IPS DF 4.7 (cell line): ENCODE results near the gene GALNT9.
"Not testable (repeated sequence)": the region's sequence is repeated elsewhere in the genome, so short reads cannot be mapped to it uniquely, and the experiment has no call there.

ENCODE experiments used
- DNase-seq: peaks from one replicate; pipeline ENCODE4 v3.0.0-alpha.2; 2013; ENCODE audit warnings: low spot score; ENCODE audit errors: extremely low read depth

The GALNT9 gene

GRCh38 chr12:132329036-132329719, at the start of gene GALNT9:
TSS of gene GALNT9 (minus strand) at chr12:132329589. CDS start at chr12:132329203, 386 bp downstream.
- no peak for DNase-seq

- DNase-seq, result not testable (repeated sequence)
Observed at GRCh38 chr12:132379057-132379456, 49.7 kb upstream of the GALNT9 start.

DNA sequence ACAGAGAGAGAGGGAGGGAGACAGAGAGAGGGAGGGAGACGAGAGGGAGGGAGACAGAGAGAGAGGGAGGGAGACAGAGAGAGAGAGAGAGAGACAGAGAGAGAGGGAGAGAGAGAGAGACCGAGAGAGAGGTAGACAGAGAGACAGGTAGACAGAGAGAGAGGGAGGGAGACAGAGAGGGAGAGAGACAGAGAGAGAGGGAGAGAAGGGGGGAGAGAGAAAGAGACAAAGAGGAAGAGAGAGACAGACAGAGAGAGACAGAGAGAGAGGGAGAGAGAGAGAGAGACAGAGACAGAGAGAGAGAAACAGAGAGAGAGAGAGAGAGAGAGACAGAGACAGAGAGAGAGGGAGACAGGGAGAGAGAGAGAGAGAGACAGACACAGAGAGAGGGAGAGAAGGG, 47.8 kb upstream of the GALNT9 start:
- DNase-seq, result no peak

- no peak for DNase-seq
Observed at GRCh38 chr12:132376464-132376830, 47.1 kb upstream of the GALNT9 start.

DNA sequence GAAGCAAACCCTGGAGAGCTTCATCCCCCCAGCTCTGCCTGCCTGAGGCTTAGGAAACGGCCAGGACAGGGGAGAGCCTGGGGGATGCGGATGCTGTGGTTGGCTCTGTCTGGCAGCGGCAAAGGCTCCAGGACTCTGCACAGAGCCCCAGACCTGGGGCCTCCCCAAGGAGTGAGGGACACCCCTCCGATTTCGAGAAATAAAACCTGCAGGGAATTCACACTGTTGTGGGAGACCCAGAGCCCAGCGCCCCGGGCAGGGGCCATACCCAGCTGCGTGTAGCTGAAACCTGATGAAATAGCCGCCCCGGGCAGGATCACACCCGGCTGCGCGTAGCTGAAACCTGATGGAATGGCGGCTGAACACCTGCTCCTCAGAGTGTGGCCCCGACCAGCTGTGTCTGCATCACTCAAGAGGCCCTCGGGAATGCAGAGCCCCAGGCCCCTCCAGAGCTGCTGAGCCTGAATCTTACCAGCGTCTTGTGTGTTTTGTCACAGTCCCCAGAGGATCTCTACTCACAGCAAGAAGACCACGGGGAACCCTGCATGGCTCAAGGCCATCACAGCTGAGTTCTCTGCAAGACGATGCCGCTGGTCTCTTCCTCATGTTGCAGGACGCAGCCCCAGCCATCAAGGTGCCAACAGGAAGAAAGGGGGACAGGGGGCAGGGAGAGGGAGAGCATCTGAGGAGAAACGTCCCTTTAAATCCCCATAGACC, 46.5 kb upstream of the GALNT9 start:
- no peak for DNase-seq

DNA sequence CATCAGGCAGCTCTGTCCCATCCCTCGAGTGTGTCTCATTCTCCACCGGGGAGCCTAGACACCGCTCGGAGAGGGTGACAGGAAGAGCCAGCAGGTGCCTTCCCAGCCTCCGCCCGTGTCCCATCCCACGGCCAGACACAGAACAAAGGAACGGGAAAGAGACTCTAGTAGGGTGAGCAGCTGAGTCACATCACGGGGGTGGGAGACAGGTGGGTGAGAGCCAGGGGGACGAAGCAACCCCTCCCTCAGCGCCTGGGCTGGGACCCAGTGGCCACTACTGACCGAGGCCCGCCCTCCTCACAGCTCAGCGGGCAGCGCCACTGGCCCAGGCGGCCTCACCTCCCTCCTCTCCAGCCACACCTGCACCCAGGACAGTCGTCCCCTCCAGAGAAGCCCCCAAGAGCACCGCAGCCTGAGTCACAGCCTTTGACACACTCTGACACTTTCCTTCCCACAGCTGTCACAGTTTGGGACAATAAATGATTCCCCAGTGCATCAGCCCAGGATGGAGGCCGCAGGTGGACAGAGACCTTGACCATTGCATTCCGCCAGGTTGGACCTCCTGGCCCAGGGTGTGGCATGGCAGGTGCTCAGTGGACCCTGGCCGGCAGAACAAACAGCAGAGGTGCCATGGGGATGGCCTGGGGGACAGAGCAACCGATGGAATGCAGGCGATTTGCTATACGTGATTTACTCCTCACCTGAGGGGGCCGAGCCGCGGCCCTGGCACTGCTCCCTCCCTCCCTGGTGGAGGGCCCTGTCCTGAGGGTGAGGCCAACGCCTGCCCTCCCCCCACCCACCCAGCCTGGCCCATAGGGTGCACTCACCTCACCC, 45.4 kb upstream of the GALNT9 start:
- no peak for DNase-seq

GRCh38 chr12:132373901-132374611, 44.7 kb upstream of the GALNT9 start:
- DNase-seq, result no peak

DNA sequence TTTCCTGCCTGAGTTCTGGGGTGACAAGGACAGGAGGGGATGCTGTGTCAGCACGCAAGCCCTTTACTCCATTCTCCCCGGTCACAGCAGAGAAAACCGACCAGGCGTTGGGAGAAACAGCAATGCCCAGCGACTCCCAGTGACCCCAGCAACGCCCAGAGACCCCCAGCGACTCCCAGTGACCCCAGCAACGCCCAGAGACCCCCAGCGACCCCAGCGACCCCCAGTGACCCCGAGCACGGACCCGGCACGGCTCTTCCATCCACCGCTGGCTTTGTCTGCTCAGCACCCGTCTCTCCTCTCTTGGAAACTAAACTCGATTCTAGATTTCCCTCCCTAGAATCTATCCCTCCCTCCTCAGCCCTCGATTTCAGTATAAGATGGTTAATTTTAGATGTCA, 38.5 kb upstream of the GALNT9 start:
- DNase-seq, result no peak

DNA sequence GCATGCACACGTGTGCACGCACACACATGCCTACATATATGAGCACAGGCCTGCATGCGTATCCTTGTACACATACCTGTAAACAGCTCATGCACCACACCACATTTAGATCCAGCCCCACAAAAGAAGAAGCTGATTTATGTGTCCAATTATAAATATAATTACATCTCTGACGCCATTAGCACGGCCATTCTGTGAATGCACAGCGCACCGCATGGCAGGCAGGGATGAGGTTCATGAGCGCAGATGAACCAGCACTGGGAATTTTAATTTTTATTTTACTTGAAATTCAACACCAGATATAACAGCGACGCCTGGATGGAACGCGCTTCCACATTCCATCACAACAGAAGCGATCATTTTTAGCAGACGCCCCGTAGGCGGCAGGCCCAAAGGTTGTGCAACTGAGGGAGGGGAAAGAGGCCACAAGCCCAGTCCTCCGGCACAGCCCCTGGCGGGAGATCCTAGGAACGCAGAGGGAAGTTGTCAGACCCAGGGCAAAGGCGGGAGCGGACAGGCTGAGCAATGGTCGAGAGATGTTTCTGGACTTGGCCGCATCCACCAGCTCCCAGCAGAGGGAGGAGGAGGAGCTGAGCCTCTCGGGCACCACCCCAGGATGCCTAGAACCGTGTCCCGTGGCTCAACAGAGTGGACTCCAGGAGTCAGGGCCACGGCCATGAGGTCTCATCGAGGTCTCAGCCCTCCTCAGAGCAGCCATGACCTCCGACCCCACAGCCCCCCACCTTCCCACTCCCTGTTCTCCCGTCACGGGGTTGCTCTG, 37.9 kb upstream of the GALNT9 start:
- no peak for DNase-seq

- no peak for DNase-seq
Observed at GRCh38 chr12:132366341-132366861, 37.0 kb upstream of the GALNT9 start.

DNA sequence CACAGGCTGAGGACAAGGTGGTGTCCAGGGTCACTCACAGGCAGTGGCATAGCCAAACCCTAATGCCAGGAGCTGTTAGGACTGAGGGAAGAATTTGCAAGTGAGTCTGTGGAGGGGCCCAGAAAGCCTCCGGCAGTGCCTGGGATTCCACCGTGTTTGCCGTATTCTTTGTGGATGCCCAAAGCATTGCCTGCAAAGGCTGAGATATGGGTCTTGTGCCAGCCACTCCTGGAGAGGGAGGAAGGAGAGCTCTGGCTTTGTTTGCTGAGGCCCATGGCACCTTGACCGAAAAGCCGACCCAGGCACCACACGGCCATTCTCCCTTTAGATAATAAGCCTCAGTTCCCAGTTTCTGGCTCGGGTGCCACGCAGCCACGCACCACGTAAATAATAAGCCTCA, 35.8 kb upstream of the GALNT9 start:
- no peak for DNase-seq

GRCh38 chr12:132364348-132364902, 35.0 kb upstream of the GALNT9 start:
- DNase-seq, result no peak

DNA sequence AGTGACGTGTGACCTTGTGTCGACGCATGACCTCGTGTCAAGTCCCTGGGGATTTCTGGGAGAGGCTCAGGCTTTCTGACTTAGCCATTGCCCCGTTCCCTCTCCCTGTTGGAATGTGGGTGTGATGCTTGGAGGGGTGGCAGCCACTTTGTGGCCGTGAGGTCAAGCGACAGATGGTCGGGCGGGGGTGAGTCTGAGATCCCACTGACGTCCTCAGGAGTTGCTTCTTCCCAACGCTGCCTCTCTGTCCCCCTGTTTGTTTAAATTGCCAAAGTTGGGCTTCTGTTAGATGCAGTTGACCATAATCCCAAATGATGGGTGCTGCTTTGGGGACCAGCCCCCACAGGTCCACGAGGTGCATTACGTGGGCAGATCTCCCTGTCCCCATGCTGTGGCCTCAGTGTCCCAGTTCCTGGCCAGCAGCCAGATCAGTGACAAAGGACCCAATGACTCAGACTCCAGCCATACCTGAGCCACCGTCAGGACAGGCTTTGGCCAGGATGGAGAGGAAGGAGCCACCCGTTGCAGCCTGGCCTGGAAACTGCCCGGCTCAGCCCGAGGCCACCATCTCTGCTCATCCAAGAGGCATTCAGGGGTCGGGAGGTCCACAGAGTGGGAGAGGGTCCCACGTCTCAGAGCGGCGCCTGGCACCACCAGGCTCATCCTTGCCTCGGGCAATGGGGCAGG, 34.4 kb upstream of the GALNT9 start:
- DNase-seq, result no peak

DNA sequence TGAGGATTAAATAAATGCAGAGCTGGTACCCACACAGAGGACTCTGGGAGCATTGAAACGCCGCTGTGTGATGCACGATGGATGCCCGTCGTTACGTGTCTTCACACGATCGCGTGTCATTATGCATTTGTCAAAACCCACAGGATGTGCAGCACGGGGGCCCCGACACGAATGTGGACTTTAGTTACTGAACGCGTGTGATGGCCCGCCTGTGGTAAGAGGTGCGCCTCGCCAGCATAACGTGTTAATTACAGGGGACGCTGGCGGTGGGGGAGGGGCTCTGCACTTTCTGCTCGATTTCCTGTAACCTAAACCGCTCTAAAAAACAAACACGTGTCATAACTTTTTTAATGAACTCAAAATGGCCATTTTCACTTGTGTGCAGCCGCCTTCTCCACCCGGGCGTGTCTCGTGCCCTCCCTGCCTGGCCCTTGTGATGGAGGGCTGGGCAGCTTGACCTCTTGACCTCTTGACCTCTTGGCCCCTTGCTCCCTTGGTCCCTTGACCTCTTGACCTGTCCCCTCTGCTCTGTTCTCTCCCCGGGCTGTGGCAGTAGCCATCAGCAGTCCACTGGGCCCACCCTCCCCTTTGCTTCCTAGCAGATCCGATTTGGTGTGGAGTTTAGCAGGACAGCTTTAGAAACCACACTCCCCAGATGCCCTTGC, 33.7 kb upstream of the GALNT9 start:
- DNase-seq, result no peak

DNA sequence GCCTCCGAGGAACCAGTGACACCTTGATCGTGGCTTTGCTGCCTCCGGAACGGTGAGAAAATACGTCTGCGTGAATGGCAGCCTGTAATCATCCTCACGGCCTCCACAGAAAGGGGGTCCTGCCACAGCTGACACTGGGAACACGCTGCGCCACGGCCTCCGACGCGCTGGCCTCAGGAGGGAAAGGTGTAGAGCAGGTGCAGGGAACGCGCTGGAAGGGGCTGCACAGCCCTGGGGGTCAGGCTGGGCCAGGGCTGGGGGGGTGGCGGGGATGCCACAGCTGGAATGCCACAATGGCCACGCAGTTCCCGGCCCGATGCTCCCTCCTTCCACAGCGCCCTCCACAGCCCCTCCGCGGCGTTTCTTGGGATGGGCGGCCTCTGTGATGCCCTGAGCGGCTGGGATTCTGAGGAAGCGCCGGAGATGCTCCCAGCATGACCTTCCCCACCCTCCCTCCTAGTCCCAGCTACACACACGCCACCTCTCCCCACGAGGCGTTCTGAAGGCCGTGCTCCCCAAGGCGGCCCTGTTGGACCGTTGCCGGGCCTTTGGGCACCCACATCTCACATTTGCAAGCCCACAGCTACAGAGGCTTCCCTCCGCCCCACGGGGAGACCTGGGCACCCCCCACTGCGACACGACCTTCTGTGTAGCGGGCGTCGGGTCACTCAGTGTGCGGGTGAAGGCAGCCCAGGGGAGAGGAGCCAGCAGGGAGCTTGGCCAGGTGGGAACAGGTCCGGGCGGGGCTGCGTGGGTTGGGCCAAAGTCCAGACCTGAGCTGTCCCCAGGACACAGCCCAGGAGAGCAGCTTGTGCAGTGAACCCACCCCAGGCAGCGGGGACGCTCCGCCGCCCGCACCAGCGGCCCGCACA, 31.8 kb upstream of the GALNT9 start:
- DNase-seq, result no peak

- DNase-seq, result no peak
Observed at GRCh38 chr12:132360410-132360809, 31.0 kb upstream of the GALNT9 start.

DNA sequence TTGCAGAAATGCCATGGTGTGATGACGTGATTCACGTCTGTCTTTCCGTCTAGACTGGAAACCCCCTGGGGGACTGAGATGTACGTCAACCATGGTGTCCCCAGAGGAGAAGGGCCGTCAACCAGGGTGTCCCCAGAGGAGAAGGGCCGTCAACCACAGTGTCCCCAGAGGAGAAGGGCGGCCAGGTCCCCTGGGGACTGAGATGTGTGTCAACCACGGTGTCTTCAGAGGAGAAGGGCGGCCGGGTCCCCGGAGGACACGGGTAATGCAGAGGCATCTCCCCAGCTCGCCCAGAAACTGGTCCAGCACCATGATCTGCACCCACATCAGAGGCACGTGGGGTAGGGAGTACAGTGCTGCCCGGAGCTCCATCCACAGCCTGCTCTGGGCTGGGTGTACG, 30.6 kb upstream of the GALNT9 start:
- no peak for DNase-seq

DNA sequence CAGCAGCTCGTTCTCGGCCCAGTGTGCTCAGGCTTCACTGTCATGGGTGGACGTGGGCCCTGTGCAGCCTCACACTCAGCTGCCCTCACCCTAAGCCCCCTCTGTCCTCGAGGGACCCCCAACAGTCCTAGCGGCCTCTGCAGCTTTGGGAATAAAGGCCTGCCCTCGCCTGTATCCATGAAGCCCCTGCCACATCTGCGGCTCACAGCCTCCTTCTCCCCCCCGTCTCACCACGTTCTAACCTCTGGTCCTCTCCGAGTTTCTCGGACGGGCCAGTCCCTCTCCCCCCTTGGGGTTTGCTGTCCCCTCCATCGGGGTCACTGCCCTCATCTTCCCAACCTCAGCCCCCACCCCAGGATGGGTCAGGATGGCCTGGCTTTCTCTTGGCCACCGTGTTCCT, 30.2 kb upstream of the GALNT9 start:
- no peak for DNase-seq
